T-cell (primary cell): ENCODE data around the gene SOX4. TPM values are rescaled to one million over a fixed set of nuclear protein-coding genes. Genes with fewer than 3 reads are reported as not detected.
A peak's percentile ranks its signal among the peaks of the same experiment; 100 is the strongest.

Source experiments
- ATAC-seq, 4 experiments: fragments of 200-7000 bp in 3 of 4; fragments of 150-1000 bp in 1 of 4; cut with Tn5 transposase; replicated peaks in 1 of 4; 1 replicate in 3 of 4; 2 replicates in 1 of 4; pipeline ENCODE4 v1.10.0; 2021; ENCODE audit warnings: moderate library complexity in 3 of 4, mild to moderate bottlenecking in 2 of 4, moderate number of reproducible peaks in 1 of 4
- CTCF ChIA-PET, 2 donors: fragments of 300-600 bp; sonication (Branson Sonifier 250); formaldehyde crosslinking; loops; one replicate each; lab custom pipeline; 2022; ENCODE audit warnings: antibody characterized with exemption in 2 of 2; lab: Charles Lee
- POLR2A ChIA-PET, 2 donors: fragments of 300-600 bp; sonication (Branson Sonifier 250); formaldehyde crosslinking; loops; one replicate each; lab custom pipeline; 2022; ENCODE audit warnings: antibody characterized with exemption in 2 of 2; lab: Charles Lee
- DNase-seq, 35 experiments: peaks; one replicate each; pipeline versions ENCODE4 v3.0.0 to v3.0.0-alpha.2; 2013 to 2023
- H3K27ac ChIP-seq: one replicate; pipeline ENCODE4 v1.5.1; 2013; ENCODE audit warnings: low read length
- H3K27me3 ChIP-seq, 2 experiments: replicated peaks in 1 of 2; 1 replicate in 1 of 2; 2 replicates in 1 of 2; pipeline versions ENCODE4 v1.6.1 to v1.7.0; 2013; ENCODE audit warnings: low read length in 1 of 2, mixed read lengths in 1 of 2; ENCODE audit not compliant: control insufficient read depth in 2 of 2, insufficient read depth in 2 of 2; ENCODE audit errors: extremely low read depth in 1 of 2
- H3K36me3 ChIP-seq, 2 donors: 1 replicate in 1 of 2; 2 replicates in 1 of 2; pipeline versions ENCODE4 v1.6.1 to v1.7.0; 2013; ENCODE audit warnings: low read length in 1 of 2; ENCODE audit not compliant: control insufficient read depth in 2 of 2, insufficient read depth in 1 of 2; ENCODE audit errors: extremely low read depth in 1 of 2
- H3K4me1 ChIP-seq, 2 experiments: 1 replicate in 1 of 2; 2 replicates in 1 of 2; pipeline versions ENCODE4 v1.6.1 to v1.7.0; 2013; ENCODE audit warnings: low read length in 2 of 2, mixed read lengths in 1 of 2; ENCODE audit not compliant: insufficient read depth in 2 of 2, control insufficient read depth in 1 of 2; ENCODE audit errors: extremely low read depth in 1 of 2
- H3K4me3 ChIP-seq, 2 donors: 1 replicate in 1 of 2; 2 replicates in 1 of 2; pipeline versions ENCODE4 v1.5.1 to v1.7.0; 2013; ENCODE audit warnings: mild to moderate bottlenecking in 2 of 2, low read length in 1 of 2, moderate library complexity in 1 of 2; ENCODE audit not compliant: control insufficient read depth in 1 of 2; ENCODE audit errors: extremely low read depth in 1 of 2
- H3K9me3 ChIP-seq: 2 replicates; pipeline ENCODE4 v1.7.0; 2013
- H3K27ac Mint-ChIP-seq, 2 donors: one replicate each; pipeline ENCODE4 v1.8.0; 2020 to 2021; ENCODE audit warnings: mild to moderate bottlenecking in 2 of 2, mixed read lengths in 2 of 2
- H3K27me3 Mint-ChIP-seq, 2 donors: one replicate each; pipeline ENCODE4 v1.8.0; 2021 to 2022; ENCODE audit warnings: mixed read lengths in 2 of 2
- H3K36me3 Mint-ChIP-seq: one replicate; pipeline ENCODE4 v1.8.0; 2021; ENCODE audit warnings: mixed read lengths
- H3K4me1 Mint-ChIP-seq, 3 donors: one replicate each; pipeline ENCODE4 v1.8.0; 2020 to 2022; ENCODE audit warnings: mixed read lengths in 3 of 3, mild to moderate bottlenecking in 1 of 3
- H3K4me3 Mint-ChIP-seq, 3 donors: one replicate each; pipeline ENCODE4 v1.8.0; 2020 to 2022; ENCODE audit warnings: mild to moderate bottlenecking in 3 of 3, mixed read lengths in 3 of 3, moderate library complexity in 3 of 3
- H3K9me3 Mint-ChIP-seq, 3 donors: one replicate each; pipeline ENCODE4 v1.8.0; 2020 to 2022; ENCODE audit warnings: mixed read lengths in 3 of 3
- WGBS: methylation state at CpG from one replicate; pipeline ENCODE4 v1.1.5; 2013; ENCODE audit warnings: missing lambda C conversion rate; ENCODE audit not compliant: insufficient coverage; 5-methylcytosine and 5-hydroxymethylcytosine counted together
- total RNA-seq, 35 experiments: library from RNA in 6 of 35; stranded (reverse) in 6 of 35; fragments of 120-200 nt in 1 of 35; gene quantifications; one replicate each; pipeline versions ENCODE4 v1.2.1 to v1.2.4 and lab custom pipeline; 2013 to 2026

Gene SOX4
- total RNA-seq, 5 donors from 2014 or later (not counting 1 experiment from before 2014, with no cell fraction given) = 1.5 to 15.8 (median 2.9) TPM

DNA sequence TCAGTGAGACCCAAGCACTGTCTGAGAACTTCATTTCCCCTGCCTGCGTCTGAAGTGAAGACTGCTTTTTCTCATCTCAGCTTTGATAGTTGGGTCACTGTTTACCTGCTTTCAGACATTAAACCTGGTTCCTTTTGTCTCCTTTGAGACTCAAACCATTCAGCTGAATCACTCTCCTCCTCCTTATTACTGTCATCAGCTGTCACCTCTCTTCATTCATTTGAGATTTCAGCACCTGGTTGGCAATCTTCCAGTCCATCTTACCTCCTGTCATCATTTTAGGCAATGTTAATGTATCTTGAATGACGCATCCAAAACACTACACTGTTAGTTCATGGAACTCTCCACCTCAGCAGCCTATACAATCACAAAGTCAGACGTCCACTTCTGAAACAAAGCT lies 34.3 kb upstream of the SOX4 start:
- 89% methylated on average over 3 of the region's 3 CpGs for WGBS
- no peaks in the 10 kb centered on the region for H3K36me3 Mint-ChIP-seq
- ATAC-seq = no peak
- H3K27ac Mint-ChIP-seq = no peak overlapping the region
- H3K4me1 Mint-ChIP-seq = no peaks in the 10 kb centered on the region
- no peaks in the 10 kb centered on the region for H3K9me3 Mint-ChIP-seq
- Histone ChIP-seq H3K36me3 (no peaks in the 10 kb centered on the region), H3K27ac (no peak overlapping the region), H3K9me3 (no peaks in the 10 kb centered on the region), H3K27me3 (no peaks in the 10 kb centered on the region), H3K4me3 (no peak overlapping the region), H3K4me1 (no peaks in the 10 kb centered on the region)
- CTCF ChIA-PET = no interaction called here
- H3K4me3 Mint-ChIP-seq = no peak overlapping the region
- H3K27me3 Mint-ChIP-seq = peaks cover 0 to 2% of the 10 kb centered on the region in 2 donors
- no peak for DNase-seq
- POLR2A ChIA-PET = no interaction called here

DNA sequence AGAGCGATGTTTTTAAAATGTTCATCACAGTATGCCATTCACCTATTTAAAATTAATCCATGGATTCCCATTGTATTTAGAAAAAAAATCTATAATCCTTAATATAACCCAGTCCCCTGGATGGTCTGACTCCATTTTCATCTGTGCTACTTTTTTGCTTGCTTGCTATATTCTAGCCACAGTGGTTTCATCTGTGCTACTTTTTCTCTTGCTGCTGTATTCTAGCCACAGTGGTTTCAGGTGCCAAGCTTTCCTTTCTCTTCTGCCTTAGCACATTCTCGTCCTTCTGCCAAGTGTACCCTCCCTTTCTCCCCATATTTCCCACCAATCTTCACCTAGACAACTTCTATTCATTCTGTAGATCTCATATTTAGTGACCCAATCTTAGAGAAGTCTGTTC lies 33.3 kb upstream of the SOX4 start:
- no peaks in the 10 kb centered on the region for H3K27me3 ChIP-seq
- no peak overlapping the region for H3K4me3 Mint-ChIP-seq
- no peaks in the 10 kb centered on the region for H3K9me3 ChIP-seq
- ATAC-seq (no peak), DNase-seq (no peak)
- no peaks in the 10 kb centered on the region for H3K36me3 ChIP-seq
- ChIA-PET POLR2A (no interaction called here), CTCF (no interaction called here)
- H3K9me3 Mint-ChIP-seq = no peaks in the 10 kb centered on the region
- H3K27ac Mint-ChIP-seq = no peak overlapping the region
- H3K27ac ChIP-seq = no peak overlapping the region
- no peak overlapping the region for H3K4me3 ChIP-seq
- no peaks in the 10 kb centered on the region for H3K36me3 Mint-ChIP-seq
- WGBS = 57% methylated on average over 1 of the region's 2 CpGs
- peaks cover 0 to 2% of the 10 kb centered on the region in 2 donors for H3K27me3 Mint-ChIP-seq
- H3K4me1 Mint-ChIP-seq = no peaks in the 10 kb centered on the region
- no peaks in the 10 kb centered on the region for H3K4me1 ChIP-seq

DNA sequence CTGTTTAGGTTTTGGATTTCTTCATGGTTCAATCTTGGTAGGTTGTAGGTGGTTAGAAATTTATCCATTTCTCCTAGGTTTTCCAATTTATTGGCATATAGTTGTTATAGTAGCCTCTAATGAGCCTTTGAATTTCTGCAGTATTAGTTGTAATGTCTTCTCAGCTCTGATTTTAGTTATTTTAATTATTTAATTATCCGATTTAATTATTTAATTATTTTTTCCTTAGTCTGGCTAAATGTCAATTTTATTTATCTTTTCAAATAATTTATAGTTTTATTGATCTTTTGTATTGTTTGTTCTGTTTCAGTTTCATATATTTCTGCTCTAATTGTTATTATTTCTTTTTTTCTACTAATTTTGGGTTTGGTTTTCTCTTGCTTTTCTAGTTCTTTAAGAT lies 28.1 kb upstream of the SOX4 start:
- Histone ChIP-seq H3K27me3 (peaks cover 0 to 7% of the 10 kb centered on the region in 2 experiments), H3K4me3 (no peak overlapping the region), H3K27ac (no peak overlapping the region), H3K36me3 (no peaks in the 10 kb centered on the region), H3K4me1 (no peaks in the 10 kb centered on the region), H3K9me3 (no peaks in the 10 kb centered on the region)
- ChIA-PET CTCF (no interaction called here), POLR2A (interaction anchor here in 1 of 2 donors (0.7 kb wide), 1 partner anchor 96 kb away, joined by 6 read pairs; no protein-coding TSS in a partner anchor)
- Mint-ChIP-seq H3K27ac (no peak overlapping the region), H3K4me3 (no peak overlapping the region), H3K4me1 (no peaks in the 10 kb centered on the region), H3K9me3 (no peaks in the 10 kb centered on the region), H3K36me3 (no peaks in the 10 kb centered on the region), H3K27me3 (peaks cover 10 to 12% of the 10 kb centered on the region in 2 donors)
- WGBS = no CpG with 5 or more reads among the region's 1 CpG
- ATAC-seq = no peak
- no peak for DNase-seq

DNA sequence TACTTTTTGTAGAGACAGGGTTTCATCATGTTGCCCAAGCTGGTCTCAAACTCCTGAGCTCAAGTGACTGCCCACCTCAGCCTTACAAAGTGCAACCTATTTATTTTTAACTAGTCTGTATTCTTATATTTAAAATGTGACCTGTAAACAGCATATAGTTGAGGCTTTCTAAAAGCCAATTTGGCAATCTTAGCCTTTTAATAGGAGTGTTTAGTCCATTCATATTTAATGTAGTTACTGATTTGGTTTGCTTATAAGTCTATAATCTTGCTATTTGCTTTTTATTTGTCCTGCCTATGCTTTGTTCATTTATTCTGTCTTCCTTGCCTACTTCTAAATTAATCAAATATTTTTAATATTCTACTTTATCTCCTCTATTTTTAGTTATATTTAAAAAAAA lies 15.0 kb upstream of the SOX4 start:
- Histone ChIP-seq H3K36me3 (no peaks in the 10 kb centered on the region), H3K4me3 (no peak overlapping the region), H3K27me3 (peaks cover 0 to 9% of the 10 kb centered on the region in 2 experiments), H3K4me1 (no peaks in the 10 kb centered on the region), H3K27ac (no peak overlapping the region), H3K9me3 (no peaks in the 10 kb centered on the region)
- Mint-ChIP-seq H3K27me3 (peaks cover 0 to 12% of the 10 kb centered on the region in 2 donors), H3K9me3 (peaks cover 0 to 18% (median 7%) of the 10 kb centered on the region in 3 donors), H3K27ac (no peak overlapping the region), H3K4me3 (no peak overlapping the region), H3K36me3 (no peaks in the 10 kb centered on the region), H3K4me1 (no peaks in the 10 kb centered on the region)
- DNase-seq (no peak), ATAC-seq (no peak)
- CTCF ChIA-PET = interaction anchor here in 1 of 2 donors (0.5 to 0.6 kb wide), 2 partner anchors 243 to 1004 kb away, joined by 3 to 4 read pairs; no protein-coding TSS in a partner anchor
- POLR2A ChIA-PET = no interaction called here

DNA sequence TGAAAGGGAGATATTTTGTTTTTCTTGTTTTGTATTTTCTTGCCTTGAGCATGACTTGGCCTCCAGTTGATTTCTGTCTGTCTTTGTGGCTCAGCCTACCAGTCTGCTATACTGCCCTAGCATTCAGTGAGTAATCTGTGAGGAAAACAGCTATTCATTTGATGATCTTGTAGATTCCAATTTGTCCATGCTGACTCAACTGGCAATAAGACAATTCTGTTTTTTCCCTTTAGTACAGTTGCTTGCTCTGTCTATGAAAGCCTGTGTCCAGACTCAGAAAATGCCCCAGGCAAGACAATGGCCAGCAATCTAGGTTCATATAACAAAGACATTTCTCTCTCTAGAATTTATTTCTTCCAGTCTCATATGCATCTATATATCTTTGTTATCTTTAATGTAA lies 10.9 kb upstream of the SOX4 start:
- peaks cover 0 to 15% of the 10 kb centered on the region in 2 experiments for H3K27me3 ChIP-seq
- Mint-ChIP-seq H3K4me3 (no peak overlapping the region), H3K27ac (no peak overlapping the region), H3K27me3 (peaks cover 5 to 12% of the 10 kb centered on the region in 2 donors), H3K36me3 (no peaks in the 10 kb centered on the region), H3K4me1 (peaks cover 5 to 7% (median 6%) of the 10 kb centered on the region in 3 donors), H3K9me3 (peaks cover 0 to 18% (median 7%) of the 10 kb centered on the region in 3 donors)
- H3K36me3 ChIP-seq = no peaks in the 10 kb centered on the region
- peaks cover 0 to 10% of the 10 kb centered on the region in 2 experiments for H3K4me1 ChIP-seq
- H3K4me3 ChIP-seq = no peak overlapping the region
- ChIA-PET CTCF (interaction anchor here in 1 of 2 donors (0.9 kb wide), 1 partner anchor 1019 kb away, joined by 3 read pairs; no protein-coding TSS in a partner anchor), POLR2A (no interaction called here)
- DNase-seq = no peak
- H3K9me3 ChIP-seq = no peaks in the 10 kb centered on the region
- ATAC-seq = no peak
- H3K27ac ChIP-seq = no peak overlapping the region

DNA sequence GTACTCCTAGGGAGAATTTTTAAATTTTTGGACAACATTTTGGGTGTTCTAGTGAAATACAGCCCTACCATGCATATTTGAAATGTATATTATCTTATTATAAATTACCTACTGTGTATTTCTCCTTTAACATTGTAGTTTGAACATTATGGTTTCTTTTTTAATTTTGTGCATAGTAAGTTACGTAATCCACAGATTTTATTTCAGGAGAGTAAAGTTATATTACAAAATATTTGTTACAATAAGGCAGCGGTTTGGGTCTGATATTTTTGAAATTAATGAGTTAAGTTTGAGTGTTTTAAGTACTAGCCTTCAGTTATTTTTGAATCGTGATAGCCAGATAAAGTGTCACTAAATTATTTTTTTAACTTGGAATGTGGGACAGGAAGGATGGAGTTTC lies 7.3 kb upstream of the SOX4 start:
- H3K27me3 ChIP-seq = peaks cover 0 to 28% of the 10 kb centered on the region in 2 experiments
- no peaks in the 10 kb centered on the region for H3K36me3 Mint-ChIP-seq
- WGBS = no CpG with 5 or more reads among the region's 3 CpGs
- ATAC-seq (no peak), DNase-seq (no peak)
- H3K4me1 ChIP-seq = peaks cover 0 to 19% of the 10 kb centered on the region in 2 experiments
- peaks cover 14 to 16% (median 15%) of the 10 kb centered on the region in 3 donors for H3K4me1 Mint-ChIP-seq
- H3K9me3 ChIP-seq = no peaks in the 10 kb centered on the region
- POLR2A ChIA-PET = no interaction called here
- H3K27ac ChIP-seq = no peak overlapping the region
- CTCF ChIA-PET = interaction anchor here in 1 of 2 donors (9.8 kb wide), 1 partner anchor 1021 kb away, joined by 120 read pairs; no protein-coding TSS in a partner anchor
- H3K4me3 ChIP-seq = no peak overlapping the region
- H3K4me3 Mint-ChIP-seq = peak overlapping the region in 2 of 3 donors; percentile 7 to 98
- peaks cover 21 to 22% of the 10 kb centered on the region in 2 donors for H3K27me3 Mint-ChIP-seq
- H3K9me3 Mint-ChIP-seq = peaks cover 0 to 9% (median 4%) of the 10 kb centered on the region in 3 donors
- no peak overlapping the region for H3K27ac Mint-ChIP-seq
- no peaks in the 10 kb centered on the region for H3K36me3 ChIP-seq
